HepG2 (cell line): ENCODE measurements around the gene XCR1. TPM values are rescaled to one million over a fixed set of nuclear protein-coding genes. Genes with fewer than 3 reads are reported as not detected.

ENCODE experiments used
- ATAC-seq: fragments of 200-7000 bp; cut with Tn5 transposase; 3 replicates; pipeline ENCODE4 v1.9.1; 2020; ENCODE audit warnings: mild to moderate bottlenecking, moderate library complexity
- BruUV-seq: library from RNA; stranded (reverse); fragments of 400-500 nt; replicated peaks from 2 replicates; lab custom pipeline; 2021; lab: Mats Ljungman, UMichigan
- CTCF ChIA-PET: fragments of 300-600 bp; formaldehyde crosslinking; extraction: SDS; loops from one replicate; lab custom pipeline; 2021; ENCODE audit warnings: low total read pairs, inconsistent platforms, low intra/inter-chr PET ratio; lab: Yijun Ruan, JAX
- POLR2A ChIA-PET: fragments of 350-600 bp; sonication (Branson Sonifier 250); formaldehyde crosslinking; loops from one replicate; lab custom pipeline; 2020; ENCODE audit warnings: antibody characterized with exemption, inconsistent platforms; lab: Yijun Ruan, JAX
- DNase-seq: peaks from one replicate; pipeline ENCODE4 v3.0.0-alpha.2; 2015; ENCODE audit warnings: low spot score
- FAIRE-seq: peaks from 3 replicates; lab custom pipeline; 2011; peaks lifted over from hg19 to GRCh38; lab: Jason Lieb, UNC
- H2AFZ ChIP-seq: one replicate; pipeline ENCODE4 v1.6.1; 2011; ENCODE audit warnings: low read length, inconsistent platforms
- H3K27ac ChIP-seq: fragments of 300-600 bp; 3 replicates; pipeline ENCODE4 v1.8.0; 2011; ENCODE audit warnings: mixed run types, mild to moderate bottlenecking, mixed read lengths, low read length, inconsistent platforms; ENCODE audit not compliant: insufficient read depth; ENCODE audit errors: extremely low read length
- H3K27me3 ChIP-seq, 2 experiments: fragments of 200-600 bp in 1 of 2; 2 replicates in 1 of 2; 3 replicates in 1 of 2; pipeline versions ENCODE4 v1.6.0 to v1.8.0; 2011; ENCODE audit warnings: low read length in 2 of 2, mild to moderate bottlenecking in 2 of 2, moderate library complexity in 2 of 2, inconsistent platforms in 1 of 2; ENCODE audit not compliant: insufficient read depth in 2 of 2, control insufficient read depth in 1 of 2
- H3K36me3 ChIP-seq, 2 experiments: fragments of 200-600 bp in 1 of 2; replicated peaks in 1 of 2; 2 replicates in 1 of 2; 3 replicates in 1 of 2; pipeline versions ENCODE4 v1.5.1 to v1.8.0; 2011; ENCODE audit warnings: low read length in 2 of 2, inconsistent platforms in 1 of 2; ENCODE audit not compliant: insufficient read depth in 2 of 2, control insufficient read depth in 1 of 2
- H3K4me1 ChIP-seq: 2 replicates; pipeline ENCODE4 v1.5.1; 2012; ENCODE audit warnings: low read length, inconsistent platforms; ENCODE audit not compliant: insufficient read depth
- H3K4me2 ChIP-seq: 2 replicates; pipeline ENCODE4 v1.6.0; 2011; ENCODE audit warnings: low read depth, low read length, inconsistent platforms
- H3K4me3 ChIP-seq, 3 experiments: fragments of 200-600 bp in 1 of 3; sonication (generic), shearing (Covaris generic) in 1 of 3; replicated peaks in 1 of 3; 2 replicates each; pipeline ENCODE4 v1.5.1; 2011 to 2016; ENCODE audit warnings: low read length in 3 of 3, inconsistent platforms in 2 of 3, low read depth in 2 of 3, mild to moderate bottlenecking in 2 of 3, control low read depth in 1 of 3, mixed read lengths in 1 of 3; ENCODE audit not compliant: insufficient read depth in 1 of 3
- H3K79me2 ChIP-seq: one replicate; pipeline ENCODE4 v1.6.1; 2011; ENCODE audit warnings: low read length, inconsistent platforms; ENCODE audit not compliant: insufficient read depth
- H3K9ac ChIP-seq: 2 replicates; pipeline ENCODE4 v1.6.0; 2011; ENCODE audit warnings: mild to moderate bottlenecking, low read depth, low read length, inconsistent platforms; ENCODE audit not compliant: insufficient read depth
- H3K9me3 ChIP-seq: 2 replicates; pipeline ENCODE4 v1.5.1; 2012; ENCODE audit warnings: mild to moderate bottlenecking, low read length
- H4K20me1 ChIP-seq: 2 replicates; pipeline ENCODE4 v1.6.0; 2011; ENCODE audit warnings: inconsistent platforms, mild to moderate bottlenecking, low read length, moderate library complexity; ENCODE audit not compliant: insufficient read depth
- CREB1 ChIP-seq, 2 experiments: fragments of 450-650 bp in 1 of 2; IDR thresholded peaks; 2 replicates each; pipeline ENCODE4 v1.6.1; 2016 to 2017; ENCODE audit warnings: control low read depth in 1 of 2, mild to moderate bottlenecking in 1 of 2, missing compliant biosample characterization in 1 of 2, missing genetic modification characterization in 1 of 2
- IRF9 ChIP-seq: sonication (generic); formaldehyde crosslinking; IDR thresholded peaks from 2 replicates; pipeline ENCODE4 v1.8.0; 2022; ENCODE audit warnings: missing genetic modification reagents, mild to moderate bottlenecking, borderline replicate concordance
- WGBS: methylation state at CpG from one replicate; pipeline ENCODE4 v1.1.6; 2017; ENCODE audit warnings: low lambda C conversion rate; 5-methylcytosine and 5-hydroxymethylcytosine counted together
- in situ Hi-C: cut with HindIII; loops from 2 replicates; pipeline ENCODE4 v1.10.0; 2017; ENCODE audit warnings: low pct_unique_long_range_greater_than_20kb; ENCODE audit not compliant: extremely low pct_ligation_motif_present
- intact Hi-C: fragments of 100-400 bp; cut with micrococcal nuclease; formaldehyde crosslinking; loops from one replicate; pipeline ENCODE4 v1.10.0; 2022; ENCODE audit not compliant: unreplicated experiment
- polyA plus RNA-seq, 8 experiments: library from polyadenylated mRNA; depleted of rRNA in 3 of 8; stranded (reverse) in 7 of 8; unstranded in 1 of 8; fragments of >200 nt; fragmentation: Illumina TruSeq in 4 of 8; extraction: Trizol in 4 of 8; gene quantifications; 2 replicates each; pipeline versions ENCODE4 v1.2.1 to v1.2.3, GENCODE V29; 2011 to 2016; ENCODE audit warnings: low read depth in 4 of 8, missing spikeins in 1 of 8, mixed read lengths in 1 of 8; ENCODE audit not compliant: insufficient read depth in 1 of 8
- total RNA-seq, 5 experiments: library from RNA; depleted of rRNA; stranded (reverse); fragments of >200 nt; fragmentation: Illumina TruSeq; extraction: Trizol; gene quantifications; 2 replicates each; pipeline ENCODE4 v1.2.3, GENCODE V29; 2016; ENCODE audit warnings: low read depth in 1 of 5
- TF ChIP-seq, protein P1 (sequence below): sonication (generic); formaldehyde crosslinking; IDR thresholded peaks from 2 replicates; pipeline ENCODE4 v1.9.0; 2021; ENCODE audit warnings: missing genetic modification reagents, borderline replicate concordance

XCR1 gene
- total and polyA plus RNA-seq, 2 of the 13 experiments (the other 11 are each of a cell fraction or from before 2014, with no cell fraction given), result not detected

- ChIA-PET POLR2A (no interaction called here), CTCF (no interaction called here)
- H3K27me3 ChIP-seq, result peaks cover 1% of the 10 kb centered on the region in 2 experiments; a peak in 4 of 5 replicates
- no TSS peak for BruUV-seq
- no peaks in the 10 kb centered on the region for H4K20me1 ChIP-seq
- no peak overlapping the region for H3K9ac ChIP-seq
- no peak overlapping the region for H3K4me3 ChIP-seq
- no peaks in the 10 kb centered on the region for H3K4me1 ChIP-seq
- no peak overlapping the region for H3K27ac ChIP-seq
- H3K36me3 ChIP-seq, result no peaks in the 10 kb centered on the region
- no peak for FAIRE-seq
- DNase-seq, result no peak
- 48% methylated on average over 4 of the region's 7 CpGs for WGBS
- no peak for TF ChIP-seq IRF9 (CRISPR knock-in tag)
- no peak overlapping the region for H3K4me2 ChIP-seq
- intact Hi-C loops (no loop called here), in situ Hi-C loops (no loop called here)
- H3K79me2 ChIP-seq, result no peaks in the 10 kb centered on the region
- ATAC-seq, result no peak
- no peak overlapping the region for H2AFZ ChIP-seq
- H3K9me3 ChIP-seq, result no peaks in the 10 kb centered on the region
These were observed 13.8 kb downstream of the XCR1 start for GRCh38 chr3:46013316-46014094.

DNA sequence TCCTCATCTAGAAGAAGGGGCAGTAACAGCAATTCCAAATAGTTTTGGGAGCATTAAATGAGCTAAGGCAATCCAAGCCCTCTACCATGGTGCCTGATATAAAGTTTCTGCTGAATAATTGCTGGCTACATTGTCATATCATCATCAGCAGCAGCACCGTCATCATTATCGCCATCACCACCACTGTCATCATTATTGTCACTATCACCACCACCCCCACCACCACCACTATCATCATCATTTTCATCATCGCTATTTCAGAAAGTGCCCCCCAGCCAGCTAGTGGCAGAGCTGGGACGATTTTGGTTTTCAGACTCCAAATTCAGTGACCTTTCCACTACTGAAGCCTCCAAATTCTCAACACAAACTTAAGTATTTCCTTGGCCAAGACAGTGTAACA is 15.0 kb downstream of the XCR1 start:
- no peaks in the 10 kb centered on the region; a peak in 2 of 5 replicates for H3K27me3 ChIP-seq
- H3K27ac ChIP-seq, result no peak overlapping the region
- POLR2A ChIA-PET, result no interaction called here
- in situ Hi-C loops, result no loop called here
- H3K9ac ChIP-seq, result no peak overlapping the region
- WGBS, result 65% methylated on average over 4 of the region's 4 CpGs
- DNase-seq, result no peak
- FAIRE-seq, result no peak
- 0 out of 2 replicates have a peak, but pooled peaks have one; percentile 47 for TF ChIP-seq CREB1 (IDR thresholded peaks at IDR 0.05)
- TF ChIP-seq CREB1 (CRISPR knock-in tag; IDR thresholded peaks at IDR 0.05), result no peak
- TF ChIP-seq, protein P1, sequence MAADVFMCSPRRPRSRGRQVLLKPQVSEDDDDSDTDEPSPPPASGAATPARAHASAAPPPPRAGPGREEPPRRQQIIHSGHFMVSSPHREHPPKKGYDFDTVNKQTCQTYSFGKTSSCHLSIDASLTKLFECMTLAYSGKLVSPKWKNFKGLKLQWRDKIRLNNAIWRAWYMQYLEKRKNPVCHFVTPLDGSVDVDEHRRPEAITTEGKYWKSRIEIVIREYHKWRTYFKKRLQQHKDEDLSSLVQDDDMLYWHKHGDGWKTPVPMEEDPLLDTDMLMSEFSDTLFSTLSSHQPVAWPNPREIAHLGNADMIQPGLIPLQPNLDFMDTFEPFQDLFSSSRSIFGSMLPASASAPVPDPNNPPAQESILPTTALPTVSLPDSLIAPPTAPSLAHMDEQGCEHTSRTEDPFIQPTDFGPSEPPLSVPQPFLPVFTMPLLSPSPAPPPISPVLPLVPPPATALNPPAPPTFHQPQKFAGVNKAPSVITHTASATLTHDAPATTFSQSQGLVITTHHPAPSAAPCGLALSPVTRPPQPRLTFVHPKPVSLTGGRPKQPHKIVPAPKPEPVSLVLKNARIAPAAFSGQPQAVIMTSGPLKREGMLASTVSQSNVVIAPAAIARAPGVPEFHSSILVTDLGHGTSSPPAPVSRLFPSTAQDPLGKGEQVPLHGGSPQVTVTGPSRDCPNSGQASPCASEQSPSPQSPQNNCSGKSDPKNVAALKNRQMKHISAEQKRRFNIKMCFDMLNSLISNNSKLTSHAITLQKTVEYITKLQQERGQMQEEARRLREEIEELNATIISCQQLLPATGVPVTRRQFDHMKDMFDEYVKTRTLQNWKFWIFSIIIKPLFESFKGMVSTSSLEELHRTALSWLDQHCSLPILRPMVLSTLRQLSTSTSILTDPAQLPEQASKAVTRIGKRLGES (CRISPR knock-in tag), result no peak
- H4K20me1 ChIP-seq, result no peaks in the 10 kb centered on the region
- no peak overlapping the region for H3K4me3 ChIP-seq
- ATAC-seq, result no peak
- no peaks in the 10 kb centered on the region for H3K9me3 ChIP-seq
- BruUV-seq, result no TSS peak
- no peak overlapping the region for H2AFZ ChIP-seq
- no peaks in the 10 kb centered on the region for H3K4me1 ChIP-seq
- H3K36me3 ChIP-seq, result no peaks in the 10 kb centered on the region
- H3K79me2 ChIP-seq, result no peaks in the 10 kb centered on the region
- intact Hi-C loops, result no loop called here
- CTCF ChIA-PET, result no interaction called here
- H3K4me2 ChIP-seq, result no peak overlapping the region
